ENCODE data around the gene OBP2B. TPM values are rescaled to one million over a fixed set of nuclear protein-coding genes. Genes with fewer than 3 reads are reported as not detected.
"Not testable (repeated sequence)": the region's sequence is repeated elsewhere in the genome, so short reads cannot be mapped to it uniquely, and the experiment has no call there.

OBP2B gene
- total RNA-seq, 1 experiment from 2014 or later, result not detected

GRCh38 chr9:133205996-133206931 is 2.8 kb downstream of the OBP2B start:
- in situ Hi-C loops (cut with HindIII; ENCODE audit: low pct_unique_long_range_greater_than_20kb, low sequenced_read_pairs), result no loop called here

GRCh38 chr9:133205481-133205887 is 3.6 kb downstream of the OBP2B start:
- DNase-seq (ENCODE audit: low read depth); in situ Hi-C loops (cut with HindIII; ENCODE audit: low pct_unique_long_range_greater_than_20kb, low sequenced_read_pairs): not testable (repeated sequence)

More at GRCh38 chr9:133205996-133206931, 2.8 kb downstream of the OBP2B start:
- DNase-seq (ENCODE audit: low read depth), result no peak

GRCh38 chr9:133204993-133205336 is 4.1 kb downstream of the OBP2B start:
- DNase-seq (ENCODE audit: low read depth), result no peak
- in situ Hi-C loops (cut with HindIII; ENCODE audit: low pct_unique_long_range_greater_than_20kb, low sequenced_read_pairs), result no loop called here

GRCh38 chr9:133204335-133204992 is 4.6 kb downstream of the OBP2B start:
- in situ Hi-C loops (cut with HindIII; ENCODE audit: low pct_unique_long_range_greater_than_20kb, low sequenced_read_pairs), result no loop called here
- DNase-seq (ENCODE audit: low read depth), result no peak

- no peak for DNase-seq (ENCODE audit: low read depth)
- in situ Hi-C loops (cut with HindIII; ENCODE audit: low pct_unique_long_range_greater_than_20kb, low sequenced_read_pairs), result no loop called here
These were observed 5.5 kb downstream of the OBP2B start for GRCh38 chr9:133203506-133204075.

GRCh38 chr9:133202688-133203453 is 6.2 kb downstream of the OBP2B start:
- in situ Hi-C loops (cut with HindIII; ENCODE audit: low pct_unique_long_range_greater_than_20kb, low sequenced_read_pairs), result no loop called here
- no peak for DNase-seq (ENCODE audit: low read depth)

DNA sequence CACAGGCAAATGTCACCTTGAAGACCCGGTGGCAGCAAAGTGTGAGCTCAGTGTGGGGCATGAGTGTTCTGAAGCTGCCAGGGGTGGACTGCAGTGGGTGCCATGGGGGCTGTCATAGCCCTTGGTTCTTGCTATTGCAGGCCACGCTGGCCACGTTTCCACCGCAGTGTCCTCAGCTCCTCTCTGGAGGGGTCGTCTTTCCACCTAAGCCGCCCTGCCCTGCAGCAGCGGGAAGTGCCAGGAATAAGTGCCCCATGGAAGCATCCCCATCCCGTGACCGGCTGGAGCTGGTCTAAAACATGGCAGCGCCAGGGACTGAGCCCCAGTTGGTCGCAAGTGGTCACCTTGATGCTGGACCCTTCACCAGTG is 6.9 kb downstream of the OBP2B start:
- in situ Hi-C loops (cut with HindIII; ENCODE audit: low pct_unique_long_range_greater_than_20kb, low sequenced_read_pairs), result no loop called here
- DNase-seq (ENCODE audit: low read depth), result no peak

- no peak for DNase-seq (ENCODE audit: low read depth)
- in situ Hi-C loops (cut with HindIII; ENCODE audit: low pct_unique_long_range_greater_than_20kb, low sequenced_read_pairs), result no loop called here
These were observed 7.5 kb downstream of the OBP2B start for GRCh38 chr9:133201424-133202144.

DNA sequence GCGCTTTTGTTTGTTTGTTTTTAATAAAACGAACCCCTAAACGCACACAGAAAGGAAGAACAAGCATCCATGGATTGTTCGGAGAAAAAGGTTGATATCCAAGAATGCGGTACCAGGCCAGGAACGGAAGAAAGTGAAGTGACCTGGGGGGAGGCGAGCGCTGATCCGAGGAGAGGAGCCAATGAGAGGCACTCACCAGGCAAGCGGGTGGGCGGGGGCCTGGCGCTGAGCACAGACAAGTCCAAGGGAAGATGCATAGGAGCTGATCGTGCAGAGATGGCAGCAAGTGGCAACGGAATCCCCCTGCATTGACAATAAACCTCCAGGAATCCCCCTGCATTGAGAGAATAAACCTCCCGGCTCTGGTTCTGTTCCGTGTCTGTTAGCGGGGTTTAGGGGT is 8.4 kb downstream of the OBP2B start:
- in situ Hi-C loops (cut with HindIII; ENCODE audit: low pct_unique_long_range_greater_than_20kb, low sequenced_read_pairs), result no loop called here
- DNase-seq (ENCODE audit: low read depth), result no peak

DNA sequence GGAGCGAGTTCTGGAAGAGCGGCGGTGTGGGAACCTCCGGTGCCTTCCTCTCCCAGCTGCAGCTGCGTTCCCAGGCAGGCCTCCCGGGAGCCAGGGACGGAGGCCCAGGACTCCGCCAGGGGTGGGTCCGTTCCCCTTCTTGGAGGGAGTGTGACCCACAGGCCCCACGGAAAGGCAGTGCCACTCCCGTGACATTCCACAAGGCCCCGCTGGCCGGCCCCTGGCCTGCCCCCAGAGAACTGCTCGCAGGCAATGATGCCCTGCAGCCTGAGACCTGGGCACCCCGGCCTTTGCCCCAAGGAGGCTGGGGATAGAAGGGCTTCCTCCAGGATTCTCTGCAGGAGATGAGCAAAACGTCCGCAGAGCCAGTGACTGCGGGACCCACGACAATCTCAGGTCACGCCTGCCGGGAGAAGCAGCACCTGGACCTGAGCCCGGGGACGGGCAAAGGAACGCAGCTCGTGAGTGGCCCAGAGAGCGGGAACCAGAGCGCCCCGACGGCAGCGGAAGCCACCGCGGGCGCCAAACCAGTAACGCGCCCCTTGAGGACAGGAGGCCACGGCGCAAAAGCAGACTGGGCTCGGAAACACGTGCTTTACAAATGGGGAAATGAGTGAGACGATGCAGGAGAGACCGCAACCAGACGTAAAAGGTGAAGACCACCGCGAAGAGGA is 9.3 kb downstream of the OBP2B start:
- in situ Hi-C loops (cut with HindIII; ENCODE audit: low pct_unique_long_range_greater_than_20kb, low sequenced_read_pairs), result no loop called here
- DNase-seq (ENCODE audit: low read depth), result no peak

- in situ Hi-C loops (cut with HindIII; ENCODE audit: low pct_unique_long_range_greater_than_20kb, low sequenced_read_pairs), result no loop called here
These were observed 14.0 kb downstream of the OBP2B start for GRCh38 chr9:133195029-133195428.

GRCh38 chr9:133194597-133194996 is 14.5 kb downstream of the OBP2B start:
- no peak for DNase-seq (ENCODE audit: low read depth)
- in situ Hi-C loops (cut with HindIII; ENCODE audit: low pct_unique_long_range_greater_than_20kb, low sequenced_read_pairs), result no loop called here

More at GRCh38 chr9:133195029-133195428, 14.0 kb downstream of the OBP2B start:
- no peak for DNase-seq (ENCODE audit: low read depth)

GRCh38 chr9:133191989-133192388 is 17.1 kb downstream of the OBP2B start:
- in situ Hi-C loops (cut with HindIII; ENCODE audit: low pct_unique_long_range_greater_than_20kb, low sequenced_read_pairs), result no loop called here
- no peak for DNase-seq (ENCODE audit: low read depth)

DNA sequence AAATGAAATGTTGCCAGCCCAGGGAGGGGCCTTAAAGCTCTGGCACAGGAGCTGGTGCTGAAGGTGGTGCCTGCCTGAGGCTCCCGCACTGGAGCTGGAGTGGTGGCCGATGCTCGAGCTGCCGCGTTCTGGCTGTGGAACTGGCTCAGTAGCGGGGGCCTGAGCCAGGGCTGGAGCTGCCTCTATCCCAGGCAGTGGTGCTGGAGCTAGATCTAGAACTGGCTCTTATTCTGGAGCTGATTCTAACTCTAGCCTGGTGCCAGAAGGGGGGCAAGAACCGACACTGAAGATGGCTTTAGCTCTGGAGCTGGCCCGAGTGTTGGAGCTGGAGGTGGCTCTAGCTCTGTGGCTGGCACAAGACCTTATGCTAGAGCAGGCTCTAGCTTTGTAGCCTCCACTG is 19.2 kb downstream of the OBP2B start:
- in situ Hi-C loops (cut with HindIII; ENCODE audit: low pct_unique_long_range_greater_than_20kb, low sequenced_read_pairs), result no loop called here
- no peak for DNase-seq (ENCODE audit: low read depth)

- in situ Hi-C loops (cut with HindIII; ENCODE audit: low pct_unique_long_range_greater_than_20kb, low sequenced_read_pairs), result no loop called here
- DNase-seq (ENCODE audit: low read depth), result no peak
These were observed 20.2 kb downstream of the OBP2B start for GRCh38 chr9:133188843-133189180.

GRCh38 chr9:133188006-133188842 is 20.8 kb downstream of the OBP2B start:
- in situ Hi-C loops (cut with HindIII; ENCODE audit: low pct_unique_long_range_greater_than_20kb, low sequenced_read_pairs), result no loop called here
- peak; percentile 45 for DNase-seq (ENCODE audit: low read depth)

GRCh38 chr9:133187561-133188005 is 21.5 kb downstream of the OBP2B start:
- DNase-seq (ENCODE audit: low read depth), result no peak
- in situ Hi-C loops (cut with HindIII; ENCODE audit: low pct_unique_long_range_greater_than_20kb, low sequenced_read_pairs), result no loop called here
